Measurements from ENCODE around the gene GAGE12C. TPM values are rescaled to one million over a fixed set of nuclear protein-coding genes. Genes with fewer than 3 reads are reported as not detected.

Gene GAGE12C

Small RNAs within 50 kb of the gene (small RNA-seq; reads per million reads assigned to genes)
- not detected for gene GAGE12B (ENCODE audit: low read depth)

Measured in mesenchymal stem cell (in vitro differentiated cells and primary cell).